Measurements from ENCODE around the gene MICAL2. TPM values are rescaled to one million over a fixed set of nuclear protein-coding genes. Genes with fewer than 3 reads are reported as not detected.
"Not testable (repeated sequence)": the region's sequence is repeated elsewhere in the genome, so short reads cannot be mapped to it uniquely, and the experiment has no call there.

MICAL2 gene
- total RNA-seq, 4 donors from 2014 or later = 196 to 550 (median 237) TPM

DNA sequence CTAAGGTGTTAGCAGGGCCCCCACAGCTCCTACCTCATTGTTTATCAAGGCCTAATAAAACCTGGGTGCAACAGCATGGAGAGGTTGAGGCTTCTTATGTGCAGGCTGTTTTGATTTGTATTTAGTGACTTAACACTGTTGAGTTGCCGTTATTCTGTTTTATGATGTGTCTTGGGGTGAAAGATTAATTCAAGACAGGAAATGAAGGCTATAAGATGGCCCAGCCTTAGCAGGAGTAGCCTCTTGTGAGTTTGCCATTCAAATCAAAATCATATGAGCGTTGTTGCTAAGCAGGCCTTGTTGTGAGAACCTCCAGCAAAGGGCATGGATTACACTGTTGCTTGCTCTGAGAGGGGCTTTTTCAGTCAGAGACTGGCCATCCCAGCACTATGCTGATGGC, 31.8 kb downstream of the MICAL2 start:
- TF ChIP-seq EP300 (IDR thresholded peaks at IDR 0.05) = no peak
- TF ChIP-seq POLR2A (IDR thresholded peaks at IDR 0.05) = no peak
- TF ChIP-seq, protein P1, sequence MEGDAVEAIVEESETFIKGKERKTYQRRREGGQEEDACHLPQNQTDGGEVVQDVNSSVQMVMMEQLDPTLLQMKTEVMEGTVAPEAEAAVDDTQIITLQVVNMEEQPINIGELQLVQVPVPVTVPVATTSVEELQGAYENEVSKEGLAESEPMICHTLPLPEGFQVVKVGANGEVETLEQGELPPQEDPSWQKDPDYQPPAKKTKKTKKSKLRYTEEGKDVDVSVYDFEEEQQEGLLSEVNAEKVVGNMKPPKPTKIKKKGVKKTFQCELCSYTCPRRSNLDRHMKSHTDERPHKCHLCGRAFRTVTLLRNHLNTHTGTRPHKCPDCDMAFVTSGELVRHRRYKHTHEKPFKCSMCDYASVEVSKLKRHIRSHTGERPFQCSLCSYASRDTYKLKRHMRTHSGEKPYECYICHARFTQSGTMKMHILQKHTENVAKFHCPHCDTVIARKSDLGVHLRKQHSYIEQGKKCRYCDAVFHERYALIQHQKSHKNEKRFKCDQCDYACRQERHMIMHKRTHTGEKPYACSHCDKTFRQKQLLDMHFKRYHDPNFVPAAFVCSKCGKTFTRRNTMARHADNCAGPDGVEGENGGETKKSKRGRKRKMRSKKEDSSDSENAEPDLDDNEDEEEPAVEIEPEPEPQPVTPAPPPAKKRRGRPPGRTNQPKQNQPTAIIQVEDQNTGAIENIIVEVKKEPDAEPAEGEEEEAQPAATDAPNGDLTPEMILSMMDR (IDR thresholded peaks at IDR 0.05) = no peak
- no peak for TF ChIP-seq POLR2AphosphoS5 (IDR thresholded peaks at IDR 0.05)
- peak overlapping the region in 3 of 4 donors; percentile 82 to 90 (median 84) for H3K27ac ChIP-seq
- WGBS, 2 donors (ENCODE audit: low coverage in 1 of 2) = 91 to 100% methylated on average over 1 to 2 of the region's 2 CpGs
- H3K4me3 ChIP-seq = no peak overlapping the region
- ATAC-seq = no peak
- H3K9me3 ChIP-seq = no peaks in the 10 kb centered on the region
- H3K4me1 ChIP-seq = peaks cover 11 to 77% (median 41%) of the 10 kb centered on the region in 3 donors
- H3K27me3 ChIP-seq = no peaks in the 10 kb centered on the region
- H3K36me3 ChIP-seq = no peaks in the 10 kb centered on the region

DNA sequence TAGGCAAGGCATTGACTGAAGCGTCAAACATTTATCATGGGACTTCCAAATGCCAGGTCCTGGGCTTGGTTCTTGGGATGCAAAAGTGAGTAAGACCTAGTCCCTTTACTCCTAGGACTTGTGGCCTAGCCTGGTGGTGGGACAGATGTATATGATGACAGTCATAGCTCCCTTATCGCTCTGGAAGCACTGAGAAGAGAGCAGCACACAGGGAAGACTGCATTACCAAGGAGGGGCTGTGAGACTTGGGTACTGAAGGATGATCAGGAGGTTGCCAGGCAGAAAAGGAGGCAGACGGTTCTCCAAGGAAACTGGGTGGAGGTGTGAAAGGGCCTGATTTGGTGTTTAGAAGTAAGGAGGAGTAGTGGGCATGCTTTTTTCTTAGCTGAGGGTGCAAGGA, 32.5 kb downstream of the MICAL2 start:
- Histone ChIP-seq H3K27ac (peak overlapping the region in 3 of 4 donors; percentile 82 to 90 (median 84)), H3K9me3 (no peaks in the 10 kb centered on the region), H3K4me1 (peaks cover 11 to 70% (median 38%) of the 10 kb centered on the region in 3 donors), H3K27me3 (no peaks in the 10 kb centered on the region), H3K4me3 (no peak overlapping the region), H3K36me3 (no peaks in the 10 kb centered on the region)
- no peak for ATAC-seq
- TF ChIP-seq, protein P1 (IDR thresholded peaks at IDR 0.05) = no peak
- TF ChIP-seq POLR2A (IDR thresholded peaks at IDR 0.05) = no peak
- no peak for TF ChIP-seq EP300 (IDR thresholded peaks at IDR 0.05)
- WGBS, 2 donors (ENCODE audit: low coverage in 1 of 2) = 43 to 60% methylated on average over 2 to 3 of the region's 3 CpGs

DNA sequence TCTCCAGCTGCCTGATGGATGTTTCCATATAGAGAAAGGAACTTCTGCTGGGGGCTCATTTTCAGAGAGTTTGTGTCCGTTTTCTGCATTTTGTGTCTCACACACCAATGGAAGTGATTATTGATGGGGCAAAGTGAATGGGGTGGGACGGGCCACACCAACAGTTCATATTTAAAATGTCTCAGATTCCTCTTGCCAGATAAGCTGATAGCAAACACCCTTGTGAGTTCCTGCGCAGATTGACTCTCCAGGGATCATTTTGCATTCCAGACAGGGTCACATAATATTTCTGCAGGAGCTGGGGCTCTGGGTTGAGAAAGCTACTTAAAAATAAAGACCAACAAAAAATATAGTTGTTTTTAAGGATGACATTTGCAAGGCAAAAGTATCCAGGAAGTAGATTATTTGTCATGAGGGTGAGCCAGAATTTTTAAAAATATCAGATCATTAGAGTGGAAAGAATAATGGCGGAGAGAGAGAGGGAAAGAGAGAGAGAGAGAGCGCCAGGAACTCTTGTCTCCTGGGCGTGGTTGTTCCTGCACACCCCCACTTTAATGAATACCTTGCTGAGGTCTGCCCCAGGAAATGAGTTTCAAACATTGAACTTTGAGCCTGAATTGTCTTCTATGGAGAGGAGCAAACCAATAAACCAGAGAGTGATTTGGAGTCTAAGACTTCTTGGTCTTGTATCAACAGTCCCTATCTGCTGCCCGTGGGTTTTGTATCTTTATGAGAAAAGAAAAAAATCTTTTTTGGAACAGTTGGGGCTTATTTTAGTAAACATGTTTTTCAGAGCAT, 33.3 kb downstream of the MICAL2 start:
- no peaks in the 10 kb centered on the region for H3K27me3 ChIP-seq
- H3K36me3 ChIP-seq = no peaks in the 10 kb centered on the region
- H3K27ac ChIP-seq = peak overlapping the region; percentile 19 to 90 (median 83)
- ATAC-seq = no peak
- 48 to 63% methylated on average over 6 to 7 of the region's 7 CpGs for WGBS, 2 donors (ENCODE audit: low coverage in 1 of 2)
- H3K4me1 ChIP-seq = peaks cover 4 to 69% (median 32%) of the 10 kb centered on the region in 3 donors
- TF ChIP-seq, protein P1 (IDR thresholded peaks at IDR 0.05) = no peak
- no peak for TF ChIP-seq POLR2A (IDR thresholded peaks at IDR 0.05)
- no peak for TF ChIP-seq EP300 (IDR thresholded peaks at IDR 0.05)
- TF ChIP-seq POLR2AphosphoS5 (IDR thresholded peaks at IDR 0.05) = no peak
- no peaks in the 10 kb centered on the region for H3K9me3 ChIP-seq
- no peak overlapping the region for H3K4me3 ChIP-seq

DNA sequence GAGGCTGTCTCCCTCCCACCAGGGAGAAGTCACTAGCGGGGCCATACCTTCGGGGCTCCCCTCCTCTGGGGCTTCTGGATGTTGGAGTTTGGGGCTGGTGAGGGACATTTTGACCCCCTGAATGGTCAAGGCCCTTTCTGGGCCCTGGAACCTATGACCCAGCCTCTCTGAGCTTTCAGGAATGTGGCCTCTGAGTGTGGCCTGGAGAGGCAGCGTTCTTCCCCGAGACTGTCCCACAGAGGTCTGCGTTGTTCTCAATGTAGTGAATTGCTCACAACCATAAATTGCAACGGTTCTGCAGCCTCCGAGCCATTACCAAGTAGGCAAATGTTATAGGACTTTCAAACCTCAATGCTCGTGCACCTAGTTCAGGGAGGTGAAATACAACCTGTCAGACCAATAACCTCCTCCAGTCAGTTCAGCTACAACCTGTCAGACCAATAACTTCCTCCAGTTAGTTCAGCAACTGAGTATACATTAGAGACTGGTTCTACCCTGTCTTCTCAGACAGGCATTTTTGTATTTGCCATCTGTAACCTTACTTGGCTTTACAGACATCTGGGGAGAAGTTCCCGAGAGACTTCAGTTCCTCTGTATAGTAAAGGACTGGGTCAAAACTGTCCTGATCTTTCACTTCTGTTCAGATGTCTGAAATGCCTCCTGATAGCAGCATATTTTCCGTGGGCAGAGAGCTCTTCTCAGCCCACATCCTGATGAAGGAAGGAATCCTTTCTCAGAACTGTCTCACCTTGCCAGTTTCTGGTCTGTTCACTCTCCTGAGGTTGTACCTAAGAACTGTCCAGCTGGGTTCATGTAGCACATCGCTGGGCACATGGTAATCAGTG, 34.2 kb downstream of the MICAL2 start:
- Histone ChIP-seq H3K27me3 (no peaks in the 10 kb centered on the region), H3K4me1 (peaks cover 0 to 69% (median 23%) of the 10 kb centered on the region in 3 donors), H3K9me3 (no peaks in the 10 kb centered on the region), H3K36me3 (no peaks in the 10 kb centered on the region), H3K4me3 (no peak overlapping the region), H3K27ac (peak overlapping the region in 3 of 4 donors; percentile 82 to 90 (median 84))
- TF ChIP-seq, protein P1 (IDR thresholded peaks at IDR 0.05) = no peak
- TF ChIP-seq POLR2AphosphoS5 (IDR thresholded peaks at IDR 0.05) (no peak), EP300 (IDR thresholded peaks at IDR 0.05) (no peak), POLR2A (IDR thresholded peaks at IDR 0.05) (no peak)
- ATAC-seq = no peak
- 72% methylated on average over 6 of the region's 11 CpGs; no CpG with 5 or more reads in 1 of the 2 donors for WGBS, 2 donors (ENCODE audit: low coverage in 1 of 2)

DNA sequence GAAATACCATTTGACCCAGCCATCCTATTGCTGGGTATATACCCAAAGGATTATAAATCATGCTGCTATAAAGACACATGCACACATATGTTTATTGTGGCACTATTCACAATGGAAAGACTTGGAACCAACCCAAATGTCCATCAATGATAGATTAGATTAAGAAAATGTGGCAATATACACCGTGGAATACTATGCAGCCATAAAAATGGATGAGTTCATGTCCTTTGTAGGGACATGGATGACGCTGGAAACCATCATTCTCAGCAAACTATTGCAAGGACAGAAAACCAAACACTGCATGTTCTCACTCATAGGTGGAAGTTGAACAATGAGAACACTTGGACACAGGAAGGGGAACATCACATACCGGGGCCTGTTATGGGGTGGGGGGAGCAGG, 36.3 kb downstream of the MICAL2 start:
- not testable (repeated sequence) for H3K27me3 ChIP-seq, H3K4me3 ChIP-seq, H3K27ac ChIP-seq, ATAC-seq, H3K9me3 ChIP-seq, H3K36me3 ChIP-seq
- peaks cover 0 to 59% (median 20%) of the 10 kb centered on the region in 3 donors for H3K4me1 ChIP-seq
- 86 to 89% methylated on average over 2 to 3 of the region's 3 CpGs for WGBS, 2 donors (ENCODE audit: low coverage in 1 of 2)
